Measurements from ENCODE around the gene KCNIP1.

KCNIP1 gene

DNA sequence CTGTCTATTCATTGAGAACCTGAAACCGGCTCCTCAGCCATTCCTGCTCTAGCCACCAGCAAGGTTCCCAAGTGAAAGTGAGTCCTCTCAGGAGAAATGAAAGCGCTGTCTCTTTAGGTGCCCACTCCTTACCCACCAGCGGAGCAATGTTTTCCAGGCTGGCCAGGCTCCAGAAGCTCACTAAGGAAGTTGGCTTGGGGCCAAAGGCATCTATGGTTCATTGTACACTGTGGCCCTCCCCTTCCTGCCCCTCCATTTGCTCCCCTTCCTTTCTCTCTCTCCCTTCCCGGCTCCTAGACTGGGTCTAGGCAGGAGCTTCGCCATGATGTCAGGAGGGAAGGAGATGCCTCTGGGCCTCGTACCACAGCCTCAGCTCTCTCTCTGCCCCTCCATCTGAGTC, 278.6 kb downstream of the KCNIP1 start:
- DNase-seq (ENCODE audit: low read depth): no peak

- DNase-seq (ENCODE audit: low read depth): no peak
Observed at GRCh38 chr5:170783498-170784247, 279.9 kb downstream of the KCNIP1 start, which contains the start of gene GABRP. Gene GABRP (plus strand): TSS chr5:170783725. CDS start chr5:170788616, 4,891 bp downstream.

GRCh38 chr5:170785416-170785815, 281.6 kb downstream of the KCNIP1 start:
- no peak for DNase-seq (ENCODE audit: low read depth)
